Astrocyte (in vitro differentiated cells and primary cell): ENCODE results near the gene COL11A2.

Source experiments
- CTCF ChIP-seq: IDR thresholded peaks from 2 replicates; pipeline ENCODE4 v1.5.1; 2011; ENCODE audit warnings: low read depth, mild to moderate bottlenecking, inconsistent platforms, low read length, moderate library complexity; ENCODE audit not compliant: insufficient read depth
- EZH2 ChIP-seq: IDR thresholded peaks from 2 replicates; pipeline ENCODE4 v1.6.1; 2012; ENCODE audit warnings: mild to moderate bottlenecking, low read length, inconsistent platforms; ENCODE audit not compliant: insufficient read depth

- TF ChIP-seq CTCF (no peak), EZH2 (no peak)
These were observed 12.3 kb upstream of the COL11A2 start, which contains the start of gene HSD17B8 for GRCh38 chr6:33204415-33205190.
